ENCODE results near the gene EEFSEC. TPM values are rescaled to one million over a fixed set of nuclear protein-coding genes. Genes with fewer than 3 reads are reported as not detected.

Gene EEFSEC
- polyA plus RNA-seq, 3 donors from 2014 or later, result 14.5 to 26.9 (median 26.1) TPM

DNA sequence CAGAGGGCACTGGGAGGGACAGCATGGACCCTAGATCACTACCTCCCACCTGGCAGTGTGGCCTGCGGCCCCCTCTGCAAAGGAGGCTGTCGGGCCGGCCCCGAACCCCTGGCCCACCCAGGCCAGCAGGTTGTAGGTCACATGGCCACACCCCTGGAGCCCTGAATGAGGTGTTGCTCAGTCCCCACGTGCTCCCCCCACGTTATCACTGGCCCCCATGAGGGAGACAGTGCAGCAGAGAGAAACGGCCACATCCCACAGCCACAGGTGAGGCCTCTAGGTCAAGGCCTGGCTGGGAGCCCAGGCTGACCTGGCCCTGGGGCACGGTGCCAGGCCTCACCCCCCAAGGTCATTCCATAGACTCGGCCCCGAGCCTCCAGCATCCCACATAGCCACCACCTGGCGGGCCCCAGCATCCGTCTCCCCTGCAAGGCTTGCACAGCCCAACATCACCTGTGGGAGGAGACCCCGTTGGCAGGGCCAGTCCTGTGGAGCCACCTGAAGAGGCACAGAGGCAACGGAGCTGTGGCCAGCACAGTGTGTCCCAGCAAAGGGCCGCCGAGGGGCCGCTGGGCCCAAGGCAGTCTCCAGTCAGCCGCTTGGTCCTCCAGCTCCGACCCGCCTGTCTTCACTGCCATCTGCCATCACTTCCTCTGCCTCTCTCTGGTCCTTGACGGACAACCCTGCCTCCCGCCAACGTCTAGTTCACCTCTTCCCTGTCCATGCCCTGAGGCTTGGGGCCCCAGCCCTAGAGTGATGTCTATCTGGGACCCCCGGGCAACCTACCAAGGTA lies 260.3 kb downstream of the EEFSEC start:
- no peaks in the 10 kb centered on the region for H3K36me3 Mint-ChIP-seq
- DNase-seq, result no peak
- H3K4me3 Mint-ChIP-seq, result no peak overlapping the region
- no peaks in the 10 kb centered on the region for H3K4me1 Mint-ChIP-seq
- H3K27ac Mint-ChIP-seq, result no peak overlapping the region
- H3K9me3 Mint-ChIP-seq, result no peaks in the 10 kb centered on the region
- H3K27me3 Mint-ChIP-seq (ENCODE audit: low read depth in 3 of 3), result peaks cover 2 to 5% (median 3%) of the 10 kb centered on the region in 3 donors

DNA sequence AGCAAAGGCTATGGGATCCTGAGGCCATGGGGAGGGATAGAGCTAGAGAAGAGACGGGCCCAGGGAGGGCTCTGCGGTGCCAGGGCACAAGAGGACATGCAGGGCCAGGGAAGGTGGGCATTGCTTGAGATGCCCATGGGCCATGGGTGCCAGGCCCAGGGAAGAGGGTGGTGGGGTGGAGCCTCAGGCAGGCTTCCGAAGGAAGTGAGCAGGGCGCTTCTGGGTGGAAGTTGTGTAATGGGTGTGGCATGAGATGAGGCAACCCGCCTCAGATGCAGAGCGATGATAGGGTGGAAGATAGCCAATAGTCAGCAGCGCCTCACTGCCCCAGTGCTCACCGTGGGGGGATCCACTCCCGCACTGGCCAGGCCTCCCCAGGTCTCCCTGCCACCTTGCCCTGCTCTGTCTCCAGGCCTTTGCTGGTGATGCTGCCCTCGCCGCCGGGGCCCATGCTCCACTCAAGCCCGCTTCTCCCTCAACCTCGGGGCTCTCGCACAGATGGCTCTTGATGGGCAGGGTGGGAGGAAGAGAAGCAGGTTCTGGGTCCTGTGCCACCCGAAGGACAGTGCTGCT lies 262.0 kb downstream of the EEFSEC start:
- H3K4me1 Mint-ChIP-seq, result no peaks in the 10 kb centered on the region
- no peak overlapping the region for H3K27ac Mint-ChIP-seq
- H3K36me3 Mint-ChIP-seq, result peaks cover 0 to 5% (median 0%) of the 10 kb centered on the region in 3 donors
- peaks cover 2 to 7% (median 5%) of the 10 kb centered on the region in 3 donors for H3K27me3 Mint-ChIP-seq (ENCODE audit: low read depth in 3 of 3)
- H3K9me3 Mint-ChIP-seq, result peaks cover 0 to 3% (median 0%) of the 10 kb centered on the region in 6 donors
- no peak overlapping the region for H3K4me3 Mint-ChIP-seq
- no peak for DNase-seq

DNA sequence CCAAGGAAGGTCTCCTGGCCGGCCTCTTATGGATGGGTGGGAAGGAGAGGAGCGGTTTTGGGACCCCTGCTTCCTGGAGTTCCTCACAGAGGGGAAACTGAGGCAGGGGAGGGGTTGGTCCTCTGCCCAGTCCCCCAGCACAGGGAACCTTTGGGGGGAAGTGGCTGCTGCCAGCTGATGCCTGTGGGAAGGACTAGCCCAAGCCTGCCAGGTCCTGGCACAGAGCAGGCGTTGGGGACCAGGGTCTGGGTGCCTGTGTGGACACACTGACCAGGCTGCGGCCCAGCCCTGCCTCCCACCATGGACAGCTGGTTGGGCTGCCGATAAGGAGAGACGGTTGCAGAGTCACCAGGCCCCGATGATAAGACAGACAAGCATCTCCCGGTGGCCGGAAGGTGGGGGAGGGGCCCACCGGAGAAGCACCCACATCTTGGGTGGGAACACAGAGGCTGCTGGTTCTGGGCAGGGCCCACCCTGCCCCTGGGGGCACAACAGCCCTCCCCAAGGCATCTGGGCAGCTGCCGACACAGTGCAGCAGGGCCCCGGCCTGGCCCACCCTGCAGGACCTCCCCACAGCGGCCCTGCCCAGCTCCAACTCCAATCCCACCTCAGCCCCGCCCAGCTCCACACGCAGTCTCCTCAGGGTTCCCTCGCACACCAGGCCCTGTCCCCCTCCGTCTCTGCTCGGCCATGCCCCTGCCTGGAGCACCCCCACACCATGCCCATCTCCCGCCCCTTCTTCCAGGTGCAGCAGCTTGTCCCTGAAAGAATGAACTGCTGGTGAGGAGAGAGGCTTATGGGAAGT lies 262.7 kb downstream of the EEFSEC start:
- Mint-ChIP-seq H3K4me1 (no peaks in the 10 kb centered on the region), H3K9me3 (peaks cover 0 to 3% (median 0%) of the 10 kb centered on the region in 6 donors), H3K27me3 (ENCODE audit: low read depth in 3 of 3) (peaks cover 2 to 7% (median 5%) of the 10 kb centered on the region in 3 donors), H3K4me3 (no peak overlapping the region), H3K27ac (no peak overlapping the region), H3K36me3 (peaks cover 0 to 5% (median 0%) of the 10 kb centered on the region in 3 donors)
- DNase-seq, result no peak

DNA sequence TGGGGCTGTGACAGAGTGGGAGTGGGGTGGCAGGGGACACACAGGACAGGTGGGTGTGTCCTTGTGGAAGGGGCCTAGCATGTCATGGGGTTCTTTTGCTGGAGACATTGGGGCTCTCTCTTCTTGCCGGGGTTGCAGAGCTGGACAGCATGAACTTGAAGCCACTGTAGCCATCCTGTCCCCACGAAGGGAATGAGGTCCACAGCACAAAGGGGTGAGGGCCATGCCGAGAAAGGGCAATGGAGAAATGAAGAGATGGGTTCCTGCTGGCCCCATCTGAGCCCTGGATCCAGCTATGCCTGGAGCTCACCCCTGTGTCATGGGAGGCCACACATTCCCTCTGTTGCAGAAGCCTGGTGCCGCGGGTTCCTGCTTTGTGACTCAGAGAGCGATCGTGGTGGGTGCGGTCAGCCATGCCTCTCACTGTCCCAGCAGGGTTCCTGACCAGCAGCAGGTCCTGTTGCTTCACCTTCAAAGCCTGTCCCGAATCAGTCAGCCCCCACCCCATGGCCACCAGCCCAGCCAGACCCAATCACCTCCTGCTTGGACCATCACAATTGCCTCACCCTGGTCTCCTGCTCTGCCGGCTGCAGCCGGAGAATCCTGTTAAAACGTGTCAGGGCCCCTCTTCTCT lies 263.4 kb downstream of the EEFSEC start:
- Mint-ChIP-seq H3K4me3 (no peak overlapping the region), H3K9me3 (peaks cover 0 to 3% (median 0%) of the 10 kb centered on the region in 6 donors), H3K4me1 (no peaks in the 10 kb centered on the region), H3K27me3 (ENCODE audit: low read depth in 3 of 3) (peaks cover 2 to 7% (median 5%) of the 10 kb centered on the region in 3 donors), H3K27ac (no peak overlapping the region), H3K36me3 (peaks cover 0 to 5% (median 0%) of the 10 kb centered on the region in 3 donors)
- DNase-seq, result no peak

DNA sequence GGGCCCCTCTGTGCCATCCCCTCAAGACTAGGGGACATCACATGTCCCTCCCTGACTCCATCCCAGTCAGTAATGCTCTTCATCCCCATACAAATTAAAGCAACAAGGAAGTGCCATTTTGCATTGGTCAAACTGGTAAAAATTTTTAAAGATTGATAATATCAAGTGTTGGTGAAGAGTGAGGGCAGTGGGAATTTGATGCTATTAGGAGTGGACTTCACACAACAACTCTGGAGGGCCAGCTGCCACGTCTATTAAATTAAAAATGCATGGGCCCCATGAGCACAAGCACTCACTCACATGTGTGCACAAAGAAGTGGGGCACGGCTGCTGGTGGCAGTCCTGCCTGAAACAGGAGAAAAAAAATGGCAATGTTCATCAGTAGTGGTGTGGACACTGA lies 265.6 kb downstream of the EEFSEC start:
- peak overlapping the region in 1 of 6 donors; percentile 9 for H3K27ac Mint-ChIP-seq
- peaks cover 2 to 7% (median 3%) of the 10 kb centered on the region in 3 donors for H3K27me3 Mint-ChIP-seq (ENCODE audit: low read depth in 3 of 3)
- H3K4me3 Mint-ChIP-seq, result no peak overlapping the region
- no peak for DNase-seq
- peaks cover 0 to 5% (median 0%) of the 10 kb centered on the region in 3 donors for H3K36me3 Mint-ChIP-seq
- no peaks in the 10 kb centered on the region for H3K4me1 Mint-ChIP-seq
- peaks cover 0 to 3% (median 0%) of the 10 kb centered on the region in 6 donors for H3K9me3 Mint-ChIP-seq

DNA sequence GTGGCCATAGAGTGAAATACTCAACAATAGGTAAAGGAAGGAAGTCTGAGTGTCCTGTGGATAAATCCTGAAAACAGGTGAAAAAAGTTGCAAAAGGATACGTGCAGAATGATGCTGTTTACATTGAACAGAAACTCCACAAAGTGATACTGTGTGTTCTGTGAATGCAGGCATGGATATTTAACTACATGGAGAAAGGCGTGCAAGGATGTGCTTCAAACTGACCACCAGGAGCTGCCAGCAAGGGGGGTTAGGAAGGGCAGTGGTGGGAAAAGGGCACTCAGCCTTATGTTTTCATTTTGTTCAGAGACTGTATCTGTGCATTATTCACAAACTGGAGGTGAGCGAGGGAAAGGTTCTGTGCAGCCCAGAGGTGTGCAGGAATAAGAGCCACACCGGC lies 266.0 kb downstream of the EEFSEC start:
- H3K27me3 Mint-ChIP-seq (ENCODE audit: low read depth in 3 of 3), result peaks cover 2 to 7% (median 3%) of the 10 kb centered on the region in 3 donors
- H3K36me3 Mint-ChIP-seq, result peaks cover 0 to 5% (median 0%) of the 10 kb centered on the region in 3 donors
- no peaks in the 10 kb centered on the region for H3K4me1 Mint-ChIP-seq
- peak overlapping the region in 1 of 6 donors; percentile 9 for H3K27ac Mint-ChIP-seq
- DNase-seq, result no peak
- peaks cover 0 to 3% (median 0%) of the 10 kb centered on the region in 6 donors for H3K9me3 Mint-ChIP-seq
- no peak overlapping the region for H3K4me3 Mint-ChIP-seq

DNA sequence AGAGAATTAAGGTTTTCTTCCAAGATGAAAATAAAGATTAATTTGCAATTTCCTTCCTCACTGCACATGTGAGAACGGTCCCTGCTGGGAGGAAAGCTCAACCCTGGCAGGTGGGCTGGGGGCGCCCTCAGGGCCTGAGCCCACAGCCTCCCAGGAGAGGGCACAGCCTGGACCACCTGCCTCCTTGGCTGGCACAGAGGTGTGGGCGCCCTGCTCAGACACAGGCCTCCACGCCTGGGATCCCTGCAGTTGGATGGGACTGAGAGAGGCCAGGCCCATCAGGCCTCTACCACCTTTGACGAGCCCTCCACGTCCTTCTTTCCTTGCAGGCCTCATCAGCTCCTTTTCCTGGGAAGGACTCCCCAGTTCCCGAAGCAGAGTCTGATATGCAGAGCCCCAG lies 267.0 kb downstream of the EEFSEC start:
- H3K9me3 Mint-ChIP-seq, result peaks cover 0 to 3% (median 0%) of the 10 kb centered on the region in 6 donors
- peaks cover 0 to 5% (median 0%) of the 10 kb centered on the region in 3 donors for H3K36me3 Mint-ChIP-seq
- no peak overlapping the region for H3K27ac Mint-ChIP-seq
- no peak for DNase-seq
- H3K27me3 Mint-ChIP-seq (ENCODE audit: low read depth in 3 of 3), result peaks cover 2 to 7% (median 3%) of the 10 kb centered on the region in 3 donors
- no peak overlapping the region for H3K4me3 Mint-ChIP-seq
- H3K4me1 Mint-ChIP-seq, result no peaks in the 10 kb centered on the region

DNA sequence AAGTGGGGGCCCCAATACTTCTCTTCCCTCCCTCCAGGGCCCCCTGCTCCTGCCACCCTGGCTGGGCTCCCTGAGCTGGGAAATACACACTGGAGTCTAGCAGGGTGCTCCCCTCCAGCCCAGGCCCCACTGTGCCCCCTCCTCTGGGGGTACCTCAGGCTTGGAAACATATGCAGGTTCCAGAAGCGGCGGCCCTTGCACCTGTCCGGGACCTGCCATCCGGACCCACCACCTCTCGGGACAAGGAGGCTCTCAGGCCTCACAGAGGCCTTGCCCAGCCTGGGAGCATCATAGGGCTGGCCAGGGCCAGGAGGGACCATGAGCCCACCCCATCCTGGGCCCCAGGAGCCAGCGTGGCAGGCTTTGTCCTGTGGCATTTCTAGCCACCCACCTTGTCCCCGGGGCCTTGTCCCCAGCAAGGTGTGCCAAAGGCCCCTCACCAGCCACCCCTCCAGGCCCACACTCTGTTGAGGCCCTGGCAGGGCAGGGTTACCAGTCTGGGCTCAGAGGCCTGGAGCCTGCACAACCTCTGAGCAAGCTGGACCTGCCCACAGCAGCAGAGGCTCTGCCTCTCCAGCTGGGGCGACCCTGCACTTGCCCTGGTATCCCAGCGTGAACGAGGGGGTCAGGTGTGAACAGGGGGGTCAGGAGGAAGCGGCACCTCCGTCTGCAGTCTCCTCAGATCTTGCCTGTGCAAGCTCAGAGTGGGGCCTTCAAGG lies 267.6 kb downstream of the EEFSEC start:
- H3K36me3 Mint-ChIP-seq, result peaks cover 0 to 5% (median 0%) of the 10 kb centered on the region in 3 donors
- H3K27ac Mint-ChIP-seq, result no peak overlapping the region
- H3K9me3 Mint-ChIP-seq, result peaks cover 0 to 3% (median 0%) of the 10 kb centered on the region in 6 donors
- DNase-seq, result no peak
- H3K4me1 Mint-ChIP-seq, result no peaks in the 10 kb centered on the region
- no peak overlapping the region for H3K4me3 Mint-ChIP-seq
- H3K27me3 Mint-ChIP-seq (ENCODE audit: low read depth in 3 of 3), result peaks cover under 1 to 9% (median 3%) of the 10 kb centered on the region in 3 donors

DNA sequence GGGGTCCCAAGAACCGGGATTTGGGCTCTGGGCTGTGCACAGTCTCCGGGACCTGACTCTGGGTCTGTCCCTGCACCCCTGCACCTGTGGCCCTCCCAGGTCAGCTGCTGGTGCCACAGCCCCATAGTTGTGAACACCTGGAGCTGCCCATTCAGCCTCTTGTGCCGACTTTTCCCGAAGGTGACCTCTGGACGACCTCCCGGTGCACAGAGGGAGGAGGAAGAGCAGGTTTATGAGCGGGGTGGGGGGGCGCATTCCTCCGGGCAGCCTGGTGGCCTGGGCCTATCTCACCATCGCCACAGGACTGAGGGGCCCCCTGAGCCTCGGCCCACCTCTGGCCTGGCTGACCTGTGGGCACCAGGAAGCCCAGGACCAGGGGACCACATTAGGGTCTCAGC lies 268.2 kb downstream of the EEFSEC start:
- Mint-ChIP-seq H3K4me3 (no peak overlapping the region), H3K4me1 (no peaks in the 10 kb centered on the region), H3K27ac (no peak overlapping the region), H3K36me3 (peaks cover 0 to 5% (median 0%) of the 10 kb centered on the region in 3 donors), H3K9me3 (peaks cover 0 to 3% (median 0%) of the 10 kb centered on the region in 6 donors), H3K27me3 (ENCODE audit: low read depth in 3 of 3) (peaks cover 0 to 9% (median 3%) of the 10 kb centered on the region in 3 donors)
- DNase-seq, result no peak

DNA sequence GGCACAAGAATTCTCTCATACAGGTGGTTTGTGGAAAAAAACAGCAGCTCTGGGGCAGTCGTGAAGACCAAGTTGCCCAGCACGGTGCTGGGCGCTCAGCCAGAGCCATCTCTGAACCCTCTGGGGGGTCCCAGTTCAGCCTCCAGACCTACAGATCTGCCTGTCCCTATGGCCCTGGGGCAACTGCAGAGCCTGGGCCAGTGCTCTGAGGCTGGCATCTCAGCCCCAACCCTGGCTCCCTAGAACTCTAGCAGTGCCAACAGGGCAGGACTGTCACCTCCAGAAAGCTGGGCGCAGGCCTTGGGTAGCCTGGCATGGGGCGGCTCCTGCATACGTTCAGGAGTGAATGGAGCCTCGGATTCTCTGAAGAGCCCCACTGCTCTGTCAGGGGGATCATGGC lies 268.7 kb downstream of the EEFSEC start:
- no peak for DNase-seq
- Mint-ChIP-seq H3K27ac (peak overlapping the region in 1 of 6 donors; percentile 61), H3K9me3 (peaks cover 0 to 3% (median 0%) of the 10 kb centered on the region in 6 donors), H3K4me1 (no peaks in the 10 kb centered on the region), H3K4me3 (no peak overlapping the region), H3K27me3 (ENCODE audit: low read depth in 3 of 3) (peaks cover 0 to 9% (median 3%) of the 10 kb centered on the region in 3 donors), H3K36me3 (peaks cover 0 to 5% (median 0%) of the 10 kb centered on the region in 3 donors)

DNA sequence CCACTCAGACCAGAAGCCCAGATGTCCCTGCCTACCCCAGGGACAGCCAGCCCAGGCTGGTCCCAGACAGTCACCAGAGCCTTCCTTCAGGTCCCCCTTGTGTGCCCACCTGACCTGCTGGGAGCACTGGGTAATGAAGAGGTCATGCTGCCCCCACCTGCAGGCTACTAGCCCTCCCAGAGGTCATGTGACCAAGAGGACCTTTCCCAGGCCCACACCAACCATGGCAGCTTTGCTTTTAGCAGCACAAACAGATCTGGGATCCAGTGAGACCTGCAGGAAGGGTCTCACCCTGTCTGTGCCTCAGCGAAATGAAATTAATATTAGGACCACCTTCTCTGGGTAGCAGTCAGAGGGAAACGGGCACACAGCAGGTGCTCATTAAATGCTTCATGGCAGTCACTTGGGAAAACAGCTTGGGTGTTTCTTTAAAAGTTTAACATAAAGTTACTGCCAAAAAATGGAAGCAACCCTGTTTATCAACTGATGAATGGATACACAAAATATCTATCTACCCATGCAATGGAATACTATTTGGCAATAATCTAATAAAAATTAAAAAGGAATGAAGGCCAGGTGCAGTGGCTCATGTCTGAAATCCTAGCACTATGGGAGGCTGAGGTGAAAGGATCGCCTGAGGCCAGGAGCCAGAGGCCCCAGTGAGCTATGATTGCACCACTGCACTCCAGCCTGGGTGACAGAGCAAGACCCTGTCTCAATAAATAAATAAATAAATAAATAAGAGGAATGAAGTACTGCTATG lies 269.7 kb downstream of the EEFSEC start:
- no peaks in the 10 kb centered on the region for H3K4me1 Mint-ChIP-seq
- peaks cover 0 to 9% (median 2%) of the 10 kb centered on the region in 3 donors for H3K27me3 Mint-ChIP-seq (ENCODE audit: low read depth in 3 of 3)
- DNase-seq, result no peak
- H3K36me3 Mint-ChIP-seq, result peaks cover 0 to 5% (median 0%) of the 10 kb centered on the region in 3 donors
- H3K27ac Mint-ChIP-seq, result no peak overlapping the region
- peaks cover 0 to 3% (median 0%) of the 10 kb centered on the region in 6 donors for H3K9me3 Mint-ChIP-seq
- no peak overlapping the region for H3K4me3 Mint-ChIP-seq

DNA sequence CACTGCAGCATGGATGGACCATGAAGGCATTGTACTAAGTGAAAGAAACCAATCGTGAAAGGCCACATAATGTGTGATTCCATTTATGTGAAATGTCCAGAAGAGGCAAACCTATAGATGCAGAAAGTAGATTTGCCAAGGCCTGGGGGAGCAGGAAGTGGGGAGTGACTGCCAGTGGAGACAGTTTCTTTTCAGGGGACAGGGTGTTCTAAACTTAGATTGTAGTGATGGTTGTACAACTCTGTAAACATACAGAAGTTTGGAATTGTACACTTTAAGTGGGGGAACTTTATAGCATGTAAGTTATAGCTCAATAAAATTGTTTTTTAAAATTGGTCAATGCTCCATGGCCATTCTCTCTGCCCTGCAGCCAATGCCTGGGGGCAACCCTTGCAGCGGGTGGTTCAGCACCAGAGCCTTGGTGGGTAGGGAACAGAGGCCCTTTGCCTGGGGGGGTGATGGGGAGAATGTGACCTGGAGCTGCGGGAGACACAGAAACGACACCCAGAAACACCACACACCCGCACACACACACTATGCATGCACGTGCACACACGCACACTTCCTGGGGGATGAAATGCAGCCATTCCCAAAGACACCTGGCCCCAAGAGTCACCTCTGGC lies 270.4 kb downstream of the EEFSEC start:
- no peak overlapping the region for H3K27ac Mint-ChIP-seq
- no peaks in the 10 kb centered on the region for H3K4me1 Mint-ChIP-seq
- peaks cover 0 to 3% (median 0%) of the 10 kb centered on the region in 6 donors for H3K9me3 Mint-ChIP-seq
- no peak for DNase-seq
- H3K4me3 Mint-ChIP-seq, result no peak overlapping the region
- peaks cover 0 to 6% (median 3%) of the 10 kb centered on the region in 3 donors for H3K27me3 Mint-ChIP-seq (ENCODE audit: low read depth in 3 of 3)
- peaks cover 0 to 5% (median 0%) of the 10 kb centered on the region in 3 donors for H3K36me3 Mint-ChIP-seq

Measured in immature natural killer cell (primary cell).